ENCODE data around the gene CDH4. TPM values are rescaled to one million over a fixed set of nuclear protein-coding genes. Genes with fewer than 3 reads are reported as not detected.

The CDH4 gene
- total RNA-seq, 1 donor from 2014 or later: 39.7 TPM

DNA sequence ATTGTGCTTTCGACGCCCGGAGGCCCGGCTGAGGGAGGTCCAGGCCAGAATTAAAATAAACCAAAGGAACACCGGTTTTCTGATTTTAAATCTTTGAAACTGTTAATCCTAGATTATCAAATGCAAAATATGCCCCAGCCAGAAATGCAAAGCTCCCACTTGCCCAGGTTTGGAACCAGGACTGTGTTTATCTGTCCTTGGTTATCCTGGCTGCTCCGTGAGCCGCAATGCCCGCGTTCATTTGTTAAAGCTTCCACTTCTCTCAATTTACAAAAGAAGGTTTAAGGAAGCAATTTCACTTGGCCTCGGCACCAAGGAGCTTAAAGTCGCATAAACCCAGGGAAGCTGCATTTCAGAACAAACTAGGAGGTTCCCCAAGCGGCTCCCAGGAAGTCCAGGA lies 563.6 kb downstream of the CDH4 start:
- Histone ChIP-seq H3K27me3 (ENCODE audit: control insufficient read depth, insufficient read depth, low read length) (no peaks in the 10 kb centered on the region), H3K36me3 (ENCODE audit: control insufficient read depth, insufficient read depth, low read length) (no peaks in the 10 kb centered on the region), H3K4me3 (ENCODE audit: low read depth, low read length) (no peak overlapping the region)
- DNase-seq (ENCODE audit: low read depth): no peak
- TF ChIP-seq, protein P1, sequence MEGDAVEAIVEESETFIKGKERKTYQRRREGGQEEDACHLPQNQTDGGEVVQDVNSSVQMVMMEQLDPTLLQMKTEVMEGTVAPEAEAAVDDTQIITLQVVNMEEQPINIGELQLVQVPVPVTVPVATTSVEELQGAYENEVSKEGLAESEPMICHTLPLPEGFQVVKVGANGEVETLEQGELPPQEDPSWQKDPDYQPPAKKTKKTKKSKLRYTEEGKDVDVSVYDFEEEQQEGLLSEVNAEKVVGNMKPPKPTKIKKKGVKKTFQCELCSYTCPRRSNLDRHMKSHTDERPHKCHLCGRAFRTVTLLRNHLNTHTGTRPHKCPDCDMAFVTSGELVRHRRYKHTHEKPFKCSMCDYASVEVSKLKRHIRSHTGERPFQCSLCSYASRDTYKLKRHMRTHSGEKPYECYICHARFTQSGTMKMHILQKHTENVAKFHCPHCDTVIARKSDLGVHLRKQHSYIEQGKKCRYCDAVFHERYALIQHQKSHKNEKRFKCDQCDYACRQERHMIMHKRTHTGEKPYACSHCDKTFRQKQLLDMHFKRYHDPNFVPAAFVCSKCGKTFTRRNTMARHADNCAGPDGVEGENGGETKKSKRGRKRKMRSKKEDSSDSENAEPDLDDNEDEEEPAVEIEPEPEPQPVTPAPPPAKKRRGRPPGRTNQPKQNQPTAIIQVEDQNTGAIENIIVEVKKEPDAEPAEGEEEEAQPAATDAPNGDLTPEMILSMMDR (IDR thresholded peaks at IDR 0.05; ENCODE audit: insufficient read depth, low read length, poor library complexity, severe bottlenecking): no peak

DNA sequence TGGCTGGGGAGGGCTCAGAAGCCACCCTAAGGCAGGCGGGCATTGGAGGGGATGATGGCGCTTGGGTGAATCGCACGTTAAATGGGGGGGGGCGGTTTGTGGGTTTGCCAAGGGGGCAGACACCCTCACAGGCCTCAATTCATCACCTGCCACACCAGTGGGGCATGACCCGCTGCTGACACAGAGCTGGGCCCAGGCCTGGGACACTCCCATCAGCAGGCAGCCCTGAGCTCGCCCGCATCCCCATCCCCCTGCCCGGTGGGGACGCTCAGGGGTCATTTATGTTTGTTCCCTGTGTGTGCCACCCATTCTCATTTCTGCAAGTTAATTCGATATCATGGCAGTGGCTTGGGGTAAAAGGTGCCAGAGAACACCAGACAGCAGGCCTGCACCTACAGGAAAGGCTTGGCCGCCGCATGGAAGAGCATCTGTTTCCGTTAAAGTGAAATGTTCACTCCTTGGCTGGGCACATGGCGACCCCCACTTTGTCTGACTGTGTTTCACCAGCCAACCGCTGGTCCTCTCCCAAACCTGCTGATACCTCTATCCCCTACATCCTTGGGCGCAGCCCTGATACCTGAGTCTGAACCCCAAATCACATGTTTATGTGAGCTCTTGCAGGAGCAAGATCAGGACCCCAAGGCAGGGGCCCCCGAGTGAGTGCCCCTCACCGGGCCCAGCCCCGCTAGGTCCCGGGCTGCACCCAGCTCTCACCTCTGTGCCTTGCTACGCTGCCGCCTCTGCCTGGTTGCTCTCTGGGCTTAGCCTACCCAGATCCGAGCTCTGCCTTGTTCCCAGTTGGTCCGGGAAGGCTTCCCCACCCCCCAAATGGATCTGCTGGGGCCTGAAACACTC lies 564.8 kb downstream of the CDH4 start:
- TF ChIP-seq, protein P1 (IDR thresholded peaks at IDR 0.05; ENCODE audit: insufficient read depth, low read length, poor library complexity, severe bottlenecking): no peak
- H3K4me3 ChIP-seq (ENCODE audit: low read depth, low read length): no peak overlapping the region
- H3K27me3 ChIP-seq (ENCODE audit: control insufficient read depth, insufficient read depth, low read length): no peaks in the 10 kb centered on the region
- no peaks in the 10 kb centered on the region for H3K36me3 ChIP-seq (ENCODE audit: control insufficient read depth, insufficient read depth, low read length)
- DNase-seq (ENCODE audit: low read depth): no peak

DNA sequence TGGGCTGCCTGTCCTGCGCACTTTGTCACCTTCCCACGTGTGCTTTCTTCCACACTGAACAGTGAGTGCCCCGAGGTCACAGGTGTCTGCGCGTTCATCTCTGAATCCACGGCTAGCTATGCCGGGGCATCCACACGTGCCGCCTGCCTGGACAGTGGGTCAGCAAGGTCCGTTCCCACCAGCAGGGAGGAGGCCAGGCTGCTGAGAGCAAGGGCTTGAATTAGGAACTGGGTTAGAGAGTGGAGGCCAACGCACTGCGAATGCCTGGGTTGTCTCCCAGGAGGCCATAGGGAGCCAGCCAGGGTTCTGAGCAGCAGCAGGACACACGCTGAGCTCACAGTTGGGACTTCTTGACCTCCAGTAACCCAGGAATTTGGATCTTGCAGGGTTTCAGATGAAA lies 565.5 kb downstream of the CDH4 start:
- no peak overlapping the region for H3K4me3 ChIP-seq (ENCODE audit: low read depth, low read length)
- DNase-seq (ENCODE audit: low read depth): no peak
- H3K27me3 ChIP-seq (ENCODE audit: control insufficient read depth, insufficient read depth, low read length): no peaks in the 10 kb centered on the region
- TF ChIP-seq, protein P1 (IDR thresholded peaks at IDR 0.05; ENCODE audit: insufficient read depth, low read length, poor library complexity, severe bottlenecking): no peak
- H3K36me3 ChIP-seq (ENCODE audit: control insufficient read depth, insufficient read depth, low read length): no peaks in the 10 kb centered on the region

DNA sequence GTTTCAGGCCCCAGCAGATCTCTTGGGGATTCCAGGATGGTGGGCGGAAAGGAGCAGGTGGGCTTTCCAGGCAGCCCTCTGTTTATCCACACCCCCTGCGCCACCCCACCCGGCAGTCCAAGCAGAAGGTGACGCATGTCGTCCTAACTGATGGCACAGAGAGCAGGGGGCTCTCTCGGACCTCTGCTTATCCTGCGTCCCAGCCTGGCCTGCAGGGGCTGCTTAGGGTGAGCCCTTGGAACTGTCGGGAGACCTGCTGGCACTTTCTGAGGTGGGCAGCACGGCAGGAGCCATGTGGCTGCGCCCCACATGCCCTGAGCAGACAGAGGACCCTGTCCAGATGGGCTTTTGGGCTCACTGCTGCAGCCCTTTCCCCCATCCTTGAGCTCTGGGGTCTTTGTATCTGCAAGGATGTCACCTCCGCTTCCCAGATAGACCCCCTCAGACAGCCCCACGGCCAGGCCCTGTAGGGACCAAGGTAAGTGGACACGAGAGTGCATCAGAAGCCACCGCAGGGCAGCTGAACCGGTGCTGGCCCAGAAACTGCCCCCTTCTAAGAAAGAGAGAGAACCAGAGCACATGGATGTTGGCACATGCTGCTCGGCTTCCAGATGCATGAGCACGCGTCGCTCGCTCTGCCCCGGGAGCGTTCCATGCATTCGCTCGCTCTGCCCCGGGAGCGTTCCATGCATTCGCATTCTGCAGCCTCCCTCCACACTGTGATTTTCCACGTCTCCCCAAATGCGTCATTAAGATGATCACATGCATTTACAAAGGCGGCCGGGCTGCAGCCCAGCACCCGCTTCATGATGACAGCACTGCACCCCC lies 566.9 kb downstream of the CDH4 start:
- no peak for DNase-seq (ENCODE audit: low read depth)

DNA sequence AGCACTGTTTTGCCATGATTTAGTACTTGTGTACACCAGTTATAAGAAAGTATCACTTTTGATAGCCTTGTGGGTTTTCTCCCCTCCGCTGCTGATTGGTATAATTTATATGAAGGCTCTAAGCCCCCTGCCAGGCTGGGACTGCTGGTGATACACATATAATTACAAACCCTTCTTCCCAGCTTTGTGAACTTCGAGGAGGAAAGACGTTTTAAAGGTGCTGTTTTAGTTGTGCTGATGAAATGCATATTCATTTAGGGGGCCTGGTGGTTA lies 567.4 kb downstream of the CDH4 start:
- no peaks in the 10 kb centered on the region for H3K27me3 ChIP-seq (ENCODE audit: control insufficient read depth, insufficient read depth, low read length)

More for the DNA sequence above, 566.9 kb downstream of the CDH4 start:
- no peak overlapping the region for H3K4me3 ChIP-seq (ENCODE audit: low read depth, low read length)
- no peaks in the 10 kb centered on the region for H3K27me3 ChIP-seq (ENCODE audit: control insufficient read depth, insufficient read depth, low read length)
- TF ChIP-seq, protein P1 (IDR thresholded peaks at IDR 0.05; ENCODE audit: insufficient read depth, low read length, poor library complexity, severe bottlenecking): no peak
- no peaks in the 10 kb centered on the region for H3K36me3 ChIP-seq (ENCODE audit: control insufficient read depth, insufficient read depth, low read length)

More for the DNA sequence above, 567.4 kb downstream of the CDH4 start:
- Histone ChIP-seq H3K36me3 (ENCODE audit: control insufficient read depth, insufficient read depth, low read length) (no peaks in the 10 kb centered on the region), H3K4me3 (ENCODE audit: low read depth, low read length) (no peak overlapping the region)
- DNase-seq (ENCODE audit: low read depth): no peak
- TF ChIP-seq, protein P1 (IDR thresholded peaks at IDR 0.05; ENCODE audit: insufficient read depth, low read length, poor library complexity, severe bottlenecking): no peak
